NCI-H345 treated with DMSO at 0.1 percent for 48 hours (cell line): Measurements from ENCODE around the gene SCYGR5.
"Not testable (repeated sequence)": the region's sequence is repeated elsewhere in the genome, so short reads cannot be mapped to it uniquely, and the experiment has no call there.

Experiments
- DNase-seq: peaks from one replicate; lab custom pipeline; 2025; ENCODE audit not compliant: unreplicated experiment; lab: John Stamatoyannopoulos, UW

Gene SCYGR5, protein sequence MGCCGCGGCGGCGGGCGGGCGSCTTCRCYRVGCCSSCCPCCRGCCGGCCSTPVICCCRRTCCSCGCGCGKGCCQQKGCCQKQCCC

DNA sequence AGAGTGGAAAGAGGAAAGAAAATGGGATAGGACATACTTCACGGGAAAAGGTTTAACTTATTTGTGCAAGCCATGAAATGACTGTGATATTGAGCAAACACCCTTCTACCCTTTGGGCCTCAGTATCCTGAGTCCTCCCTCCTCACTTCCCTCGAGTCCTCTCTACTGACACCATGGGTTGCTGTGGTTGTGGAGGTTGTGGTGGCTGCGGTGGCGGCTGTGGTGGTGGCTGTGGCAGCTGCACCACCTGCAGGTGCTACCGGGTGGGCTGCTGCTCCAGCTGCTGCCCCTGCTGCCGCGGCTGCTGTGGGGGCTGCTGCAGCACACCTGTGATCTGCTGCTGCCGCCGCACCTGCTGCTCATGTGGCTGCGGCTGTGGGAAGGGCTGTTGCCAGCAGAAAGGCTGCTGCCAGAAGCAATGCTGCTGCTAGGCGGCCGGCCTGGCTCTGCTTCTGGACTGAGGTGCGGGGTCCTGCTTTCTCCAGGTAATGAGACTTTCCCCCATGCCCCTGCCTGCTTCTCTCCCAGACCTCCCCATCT, at the start of gene SCYGR5:
Gene SCYGR5, plus strand, starts transcription at position 174 of the 540 bp plus-strand sequence. Its CDS starts 0 bp downstream, at position 174.
- not testable (repeated sequence) for DNase-seq

DNA sequence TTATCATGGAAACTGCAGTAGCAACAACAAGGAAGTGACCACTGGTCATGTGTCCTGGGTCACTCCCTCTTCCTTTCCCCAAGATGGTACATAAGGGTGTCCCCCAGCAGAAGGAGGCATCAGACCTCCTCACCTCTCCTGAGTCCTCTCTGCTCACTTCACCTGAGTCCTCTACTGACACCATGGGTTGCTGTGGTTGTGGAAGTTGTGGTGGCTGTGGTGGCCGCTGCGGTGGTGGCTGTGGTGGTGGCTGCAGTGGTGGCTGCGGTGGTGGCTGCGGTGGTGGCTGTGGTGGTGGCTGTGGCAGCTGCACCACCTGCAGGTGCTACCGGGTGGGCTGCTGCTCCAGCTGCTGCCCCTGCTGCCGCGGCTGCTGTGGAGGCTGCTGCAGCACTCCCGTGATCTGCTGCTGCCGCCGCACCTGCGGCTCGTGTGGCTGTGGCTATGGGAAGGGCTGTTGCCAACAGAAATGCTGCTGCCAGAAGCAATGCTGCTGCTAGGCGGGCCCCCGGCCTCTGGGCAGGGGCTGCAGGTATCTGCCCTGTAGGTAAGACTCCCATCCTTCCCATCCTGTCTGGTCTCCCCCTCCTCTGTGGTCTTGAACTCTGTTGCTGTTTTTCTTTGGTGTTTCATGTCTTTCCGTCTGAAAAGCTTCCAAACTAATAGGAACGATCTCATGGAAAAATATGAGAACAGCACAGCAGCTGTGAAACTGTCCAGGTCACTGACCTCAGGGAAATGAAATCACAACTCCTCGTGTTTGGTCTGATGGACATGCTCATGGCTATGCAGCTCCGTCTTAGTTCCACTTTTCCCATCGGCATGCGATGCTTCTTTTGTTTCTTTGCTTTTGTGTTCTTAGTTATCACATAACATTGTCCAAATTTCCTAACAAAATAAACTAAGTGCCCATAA, 49.0 kb upstream of the SCYGR5 start, which contains the start of gene SCYGR4:
Gene SCYGR4, plus strand, starts transcription at position 183 of the 915 bp plus-strand sequence. Its CDS starts 0 bp downstream, at position 183.
- DNase-seq: no peak

DNA sequence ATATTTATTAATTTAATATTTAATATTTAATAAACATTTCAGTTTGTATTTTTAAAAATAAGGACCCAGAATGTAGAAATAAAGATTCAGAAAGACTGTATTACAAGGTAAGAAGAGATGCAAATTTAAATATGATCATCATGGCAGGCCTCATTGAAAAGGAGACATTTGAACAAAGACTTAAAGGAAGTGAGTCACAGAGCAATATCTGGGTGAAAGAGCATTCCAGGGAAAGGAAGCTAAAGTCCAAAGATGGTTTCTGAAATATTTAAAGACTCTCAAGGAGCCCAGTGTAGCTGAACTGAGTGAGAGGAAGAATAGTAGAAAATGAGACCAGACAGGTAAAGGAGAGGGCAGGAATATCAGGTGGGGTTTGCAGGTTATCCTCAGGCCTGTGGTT, 43.4 kb upstream of the SCYGR5 start:
- DNase-seq: no peak

DNA sequence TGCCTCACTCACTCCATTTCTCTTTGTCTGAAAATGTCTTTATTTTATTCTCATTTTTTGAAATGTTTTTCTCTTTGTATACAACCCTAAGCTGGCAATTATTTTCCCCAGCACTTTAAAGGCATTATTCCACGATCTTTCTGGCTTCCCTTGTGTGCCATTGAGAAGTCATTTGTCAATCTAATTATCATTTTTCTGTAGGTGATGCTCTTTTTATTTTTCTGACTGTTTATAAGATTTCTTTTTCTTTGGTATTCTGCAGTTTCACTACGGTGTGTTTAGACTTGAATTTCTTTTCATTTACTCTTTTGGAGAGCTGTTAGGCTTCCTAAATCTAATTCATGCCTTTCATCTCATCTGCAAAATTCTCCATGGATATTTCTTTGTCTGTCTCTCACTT, 41.2 kb upstream of the SCYGR5 start:
- no peak for DNase-seq

DNA sequence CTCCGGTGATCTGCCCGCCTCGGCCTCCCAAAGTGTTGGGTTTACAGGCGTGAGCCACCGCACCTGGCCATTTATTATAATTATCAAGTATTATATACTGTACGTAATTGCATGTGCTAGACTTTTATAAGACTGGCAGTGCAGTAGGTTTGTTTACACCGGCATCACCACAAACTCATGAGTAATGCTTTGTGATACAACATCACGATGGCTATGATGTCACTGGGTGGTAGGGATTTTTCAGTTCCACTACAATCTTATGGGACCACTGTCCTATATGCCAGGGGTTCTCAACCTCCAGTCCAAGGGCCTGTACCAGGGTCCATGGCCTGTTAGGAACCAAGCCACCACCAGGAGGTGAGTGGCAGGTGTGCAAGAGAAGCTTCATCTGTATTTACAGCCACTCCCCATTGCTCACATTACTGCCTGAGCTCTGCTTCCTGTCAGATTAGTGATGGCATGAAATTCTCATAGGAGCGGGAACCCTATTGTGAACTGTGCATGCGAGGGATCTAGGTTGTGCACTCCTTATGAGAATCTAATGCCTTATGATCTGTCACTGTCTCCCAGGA, 39.9 kb upstream of the SCYGR5 start:
- no peak for DNase-seq

DNA sequence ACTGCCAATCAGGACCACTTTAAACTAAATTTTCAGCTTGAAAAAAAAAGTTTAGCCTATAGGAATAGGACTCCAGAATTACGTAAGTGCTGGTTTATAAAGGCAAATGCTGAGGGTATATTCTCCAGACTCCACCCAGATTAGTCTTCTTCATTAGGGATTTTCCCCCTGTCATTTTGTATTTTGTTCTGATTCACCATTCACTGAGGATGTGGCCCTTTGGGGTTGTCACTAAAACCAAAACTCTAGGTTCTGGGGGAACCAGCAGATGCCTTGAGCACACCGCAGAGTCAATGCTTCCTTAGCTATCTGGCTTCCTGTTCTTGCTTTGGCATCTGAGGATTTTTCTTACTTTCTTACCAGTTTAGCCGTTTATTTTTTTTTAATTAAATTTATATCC, 38.8 kb upstream of the SCYGR5 start:
- DNase-seq: no peak

DNA sequence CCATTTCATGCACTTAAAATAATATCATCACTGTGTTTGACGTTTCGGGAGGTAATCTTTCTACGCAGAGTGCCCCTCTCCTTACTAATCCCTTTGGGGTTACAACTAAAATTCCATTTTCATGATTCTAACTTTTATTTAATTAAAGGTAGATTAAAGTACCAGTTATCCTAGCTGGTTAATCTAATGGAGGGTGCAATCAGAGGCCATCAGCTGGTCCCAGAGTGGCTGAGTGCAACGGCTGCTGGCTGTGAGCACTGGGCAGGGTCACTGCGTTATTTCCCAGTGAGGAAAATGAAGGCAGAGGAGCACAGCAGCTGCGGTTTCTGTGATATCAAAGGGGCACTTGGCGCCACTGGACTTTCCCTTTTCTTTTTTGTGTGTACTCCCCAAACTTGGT, 37.2 kb upstream of the SCYGR5 start:
- DNase-seq: no peak

DNA sequence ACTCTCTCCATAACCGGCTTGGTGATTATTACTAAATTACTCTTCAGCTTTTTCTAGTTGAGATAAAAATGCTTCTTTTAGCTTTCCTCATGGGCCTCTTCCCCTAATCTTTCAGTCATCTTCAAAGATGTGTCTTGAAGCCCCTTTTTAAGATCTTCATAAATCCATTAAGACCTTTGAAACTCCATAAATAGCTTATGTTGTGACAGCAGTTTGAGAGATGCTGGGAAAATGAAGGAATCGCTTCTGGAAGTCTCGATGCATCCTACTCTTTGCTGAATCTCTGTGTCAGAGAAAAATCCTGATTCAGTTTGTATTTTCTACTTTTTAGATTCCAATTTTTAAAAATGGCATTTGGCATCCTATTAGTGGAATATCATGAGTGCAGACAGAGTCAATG, 36.3 kb upstream of the SCYGR5 start:
- no peak for DNase-seq

DNA sequence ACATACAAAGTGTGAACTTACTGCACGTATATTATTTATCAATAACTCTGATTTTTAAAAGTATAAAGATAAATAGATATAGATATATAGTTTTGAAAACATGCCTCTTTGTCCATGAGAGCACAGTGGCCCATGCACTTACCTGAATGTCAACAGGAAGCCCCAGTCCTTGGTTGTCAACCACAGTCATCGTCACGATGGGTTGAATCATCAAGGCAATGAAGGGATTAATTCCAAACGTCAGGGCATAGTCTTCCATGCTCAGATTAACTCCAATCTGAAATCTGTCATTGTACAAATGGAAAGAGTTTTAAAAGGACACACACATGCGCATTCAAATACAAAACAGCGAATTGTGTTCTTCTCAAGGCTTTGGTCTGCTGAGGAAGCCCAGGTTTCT, 33.8 kb upstream of the SCYGR5 start:
- DNase-seq: no peak

DNA sequence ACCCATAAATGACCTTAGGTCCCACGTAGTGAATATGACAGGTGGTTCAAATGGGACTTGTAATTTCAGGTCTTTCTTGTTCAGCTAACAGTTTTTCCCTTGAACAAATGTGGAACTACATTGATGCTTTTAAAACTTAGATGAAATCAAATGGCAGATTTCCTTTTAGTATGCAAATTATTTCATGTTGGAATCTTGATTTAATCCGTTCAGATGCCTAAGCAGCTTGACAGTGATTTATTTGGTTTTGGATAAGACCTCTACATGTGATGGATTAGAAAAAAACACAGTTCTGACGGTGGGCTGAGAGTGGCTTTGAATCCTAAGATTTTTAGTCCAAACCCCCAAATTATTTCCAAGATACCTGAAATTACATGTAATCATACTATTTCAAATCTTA, 32.4 kb upstream of the SCYGR5 start:
- no peak for DNase-seq

DNA sequence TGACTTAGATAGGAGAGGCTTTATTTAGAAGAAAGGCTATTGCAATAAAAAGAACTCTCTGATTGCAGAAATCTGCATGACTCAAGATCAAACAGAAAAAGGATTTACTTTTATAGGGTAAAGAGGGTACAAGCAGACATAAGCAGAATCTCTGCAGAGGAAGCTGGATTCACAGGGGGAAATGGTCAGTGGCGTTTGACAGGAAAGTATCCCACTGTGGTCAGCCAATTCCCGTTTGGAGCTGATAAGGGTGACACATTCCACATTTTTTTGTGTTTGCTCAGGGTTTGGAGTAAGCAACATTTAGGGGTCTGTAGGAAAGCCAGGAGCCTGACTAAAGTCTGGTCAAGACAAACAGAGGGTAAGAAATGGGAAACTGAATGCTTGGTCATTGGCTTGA, 23.9 kb upstream of the SCYGR5 start:
- no peak for DNase-seq

DNA sequence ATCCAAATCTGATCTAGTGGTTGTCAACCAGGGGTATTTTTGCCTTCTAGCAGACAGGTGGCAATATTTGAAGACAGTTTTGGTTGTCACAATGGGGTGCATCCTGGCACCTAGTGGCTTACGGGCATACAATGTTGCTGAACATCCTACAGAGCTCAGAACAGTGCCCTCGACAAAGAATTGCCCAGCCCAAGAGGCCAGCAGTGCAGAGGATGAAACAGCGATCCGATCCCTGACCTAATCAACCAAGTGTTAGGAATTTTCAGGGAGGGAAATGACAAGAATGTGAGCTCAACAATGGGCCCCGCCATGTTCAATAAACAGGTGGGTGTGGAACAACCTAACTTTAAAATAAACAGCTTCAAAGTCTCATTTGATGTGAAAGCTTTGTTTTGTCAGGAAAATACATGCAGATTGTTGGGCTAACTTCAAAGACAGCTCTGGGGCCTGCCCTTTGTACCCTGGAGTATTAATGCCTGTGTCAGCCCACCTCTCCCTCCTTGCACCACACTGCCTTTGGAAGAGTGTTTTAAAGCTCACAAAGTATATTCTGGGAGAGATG, 22.5 kb upstream of the SCYGR5 start:
- no peak for DNase-seq

DNA sequence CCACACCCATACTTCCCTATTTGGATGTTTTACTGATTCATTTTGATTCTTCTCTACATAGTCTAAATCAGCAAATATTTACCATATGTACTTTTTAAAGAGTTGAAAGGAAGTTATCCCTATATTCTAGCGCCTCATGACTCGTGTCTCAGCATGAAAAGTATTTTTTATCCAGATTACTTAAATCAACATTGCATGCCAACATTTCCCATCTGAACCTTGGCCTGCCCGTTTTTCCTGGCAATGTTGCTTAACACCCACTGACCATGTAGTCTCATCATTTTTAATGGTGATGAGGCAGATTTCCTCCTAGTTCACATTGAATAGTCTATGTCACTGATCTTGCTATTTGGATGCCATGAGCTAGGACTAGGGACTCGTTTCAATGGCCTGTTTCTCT, 13.2 kb upstream of the SCYGR5 start:
- DNase-seq: no peak

DNA sequence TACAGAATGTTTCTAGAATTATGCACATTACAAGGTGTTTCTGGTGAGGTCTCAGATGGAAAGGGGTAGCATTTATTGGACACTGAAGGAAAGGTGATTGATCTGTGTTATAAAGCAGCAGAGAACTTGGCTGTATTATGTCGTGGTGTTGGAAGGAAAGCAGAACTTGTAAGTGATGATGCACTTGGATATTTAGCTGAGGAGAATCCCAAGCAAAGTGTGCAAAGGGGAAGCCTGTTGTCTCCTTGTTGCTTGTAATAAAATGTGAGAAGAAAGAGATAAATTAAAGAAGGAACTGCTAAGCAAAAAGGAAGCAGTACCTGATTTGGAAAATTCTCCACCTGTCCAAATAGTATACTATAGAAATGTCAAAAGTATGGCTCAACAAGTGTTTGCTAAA, 12.2 kb upstream of the SCYGR5 start:
- DNase-seq: no peak

DNA sequence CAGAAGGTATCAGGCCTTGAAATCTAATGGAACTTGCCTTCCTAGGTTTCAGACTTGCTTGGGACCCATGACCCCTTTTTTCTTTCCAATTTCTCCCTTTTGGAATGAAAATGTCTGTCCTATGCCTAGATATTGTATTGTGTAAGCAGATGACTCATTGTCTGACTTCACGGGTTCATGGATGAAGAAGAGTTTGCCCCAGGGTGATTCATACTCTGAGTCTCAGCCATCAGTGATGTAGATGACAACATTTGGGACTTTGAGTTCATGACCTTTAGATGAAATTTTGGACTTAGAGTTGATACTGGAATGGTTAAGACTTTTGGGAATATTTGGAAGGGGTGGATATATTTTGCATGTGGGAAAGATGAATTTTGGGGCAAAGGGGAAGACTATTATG, 11.2 kb upstream of the SCYGR5 start:
- no peak for DNase-seq

DNA sequence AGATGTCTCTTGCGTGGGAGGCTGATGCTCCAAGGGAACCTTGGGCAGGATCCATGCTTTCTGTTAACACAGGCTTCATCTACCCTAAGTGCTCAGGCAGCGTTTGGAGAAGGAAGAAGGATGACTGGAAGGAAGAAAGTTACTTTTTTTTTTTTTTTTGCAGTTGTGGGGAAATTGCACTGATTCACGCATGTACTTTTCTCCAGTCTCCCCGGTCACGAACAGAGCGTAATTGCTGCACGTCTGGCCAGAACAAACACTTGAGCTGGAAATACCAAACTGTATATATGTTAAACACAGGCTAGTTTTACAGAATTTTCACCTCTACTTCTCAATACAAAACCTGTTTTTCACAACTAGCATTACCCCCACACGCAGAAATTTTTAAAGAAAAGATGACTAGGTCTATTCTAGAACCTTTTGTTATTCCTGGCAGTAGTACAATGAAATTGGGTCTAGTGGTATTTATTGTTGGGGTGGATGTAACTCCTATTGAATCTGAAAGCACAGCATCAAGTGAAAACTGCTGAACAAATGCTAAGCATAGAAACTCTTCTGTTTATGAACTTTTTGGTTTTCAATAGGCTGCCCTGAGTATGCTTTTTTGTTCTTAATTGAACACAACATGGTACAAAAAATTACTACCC, 9.3 kb upstream of the SCYGR5 start:
- no peak for DNase-seq

DNA sequence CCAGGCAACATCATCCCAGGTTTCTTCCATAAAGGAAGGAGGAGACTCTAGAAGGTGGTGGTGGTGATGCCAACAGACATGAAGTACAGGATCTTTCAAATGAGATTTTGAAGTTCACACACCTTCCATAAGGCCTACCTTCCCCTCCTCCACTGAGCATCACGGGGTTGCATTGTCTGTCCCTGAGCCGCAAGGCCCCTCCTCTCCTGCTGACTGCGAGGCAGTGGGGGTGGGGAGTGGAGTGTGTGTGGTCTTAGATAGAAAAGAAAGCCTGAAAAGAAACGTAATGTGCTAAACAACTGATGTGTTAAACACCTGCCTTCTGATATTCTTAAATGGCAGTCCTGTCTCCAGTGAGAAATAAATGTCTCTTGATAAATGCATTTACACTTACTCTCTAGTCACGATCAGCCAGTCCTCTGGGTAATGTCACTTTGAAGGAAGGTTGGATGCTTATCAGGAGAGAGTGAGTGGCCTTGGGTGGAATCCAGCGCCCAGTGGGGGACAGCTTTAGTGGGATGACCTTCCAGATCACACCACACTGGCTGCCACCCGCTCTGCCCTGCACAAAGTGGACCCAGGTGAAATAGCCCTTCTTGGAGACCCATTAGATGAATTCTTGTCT, 5.5 kb upstream of the SCYGR5 start:
- no peak for DNase-seq

DNA sequence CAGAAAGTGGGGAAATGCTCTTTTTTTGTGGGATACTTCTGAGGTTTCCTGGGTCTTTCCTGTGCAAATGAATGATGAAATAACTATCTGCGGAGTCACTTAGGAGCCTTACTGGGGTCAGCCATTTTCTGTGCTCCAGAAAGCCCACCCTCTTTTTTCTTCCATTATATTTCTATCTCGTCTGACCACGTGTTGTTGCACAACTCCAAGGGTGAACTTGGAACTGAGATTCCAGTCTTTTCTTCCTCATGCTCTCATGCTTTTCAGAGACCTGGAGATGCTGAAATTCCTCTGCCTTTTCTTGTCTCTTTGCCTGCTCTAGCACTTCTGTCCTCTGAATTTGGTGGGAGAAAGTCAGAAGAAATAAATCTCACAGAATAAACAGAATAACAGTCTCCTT, 4.8 kb upstream of the SCYGR5 start:
- no peak for DNase-seq

DNA sequence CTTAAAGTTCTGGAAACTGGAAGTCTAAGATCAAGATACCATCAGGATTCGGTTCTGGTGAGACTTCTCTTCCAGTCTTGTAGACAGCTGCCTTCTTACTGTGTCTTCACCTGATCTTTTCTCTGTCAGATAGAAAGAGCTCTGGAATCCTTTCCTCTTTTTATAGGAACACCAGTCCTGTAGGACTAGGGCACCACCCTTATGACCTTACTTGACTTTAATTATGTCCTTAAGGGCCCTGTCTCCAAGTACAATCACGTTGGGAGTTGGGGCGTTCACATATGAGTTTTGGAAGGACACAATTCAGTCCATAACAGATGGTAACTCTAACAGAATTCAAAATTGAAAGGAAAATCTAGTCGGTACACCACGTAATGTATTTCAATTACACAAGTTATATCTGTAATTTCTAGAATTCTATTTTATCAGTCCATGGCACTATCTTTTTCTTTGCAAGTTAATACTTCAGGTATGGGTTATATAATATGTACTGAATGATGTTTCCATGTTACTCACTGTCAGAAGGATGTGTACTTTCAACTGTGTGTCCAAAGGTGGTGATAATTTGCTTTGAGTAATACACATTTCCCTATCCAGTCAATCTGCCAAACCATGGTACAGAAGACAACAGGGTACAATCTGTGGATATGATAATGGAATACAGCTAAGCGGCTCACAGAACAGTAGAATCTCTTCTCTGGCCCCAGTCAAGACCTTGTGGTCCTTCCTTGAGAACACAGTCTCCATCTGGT, 1.2 kb upstream of the SCYGR5 start:
- no peak for DNase-seq
